NT2/D1 (cell line): ENCODE data around the gene TBC1D21.

Experiments
- DNase-seq: peaks from one replicate; pipeline ENCODE4 v3.0.0-alpha.2; 2011; ENCODE audit warnings: low read depth, low spot score
- H3K27me3 ChIP-seq: 2 replicates; pipeline ENCODE4 v1.6.0; 2011; ENCODE audit warnings: mild to moderate bottlenecking; ENCODE audit not compliant: insufficient read length, insufficient read depth
- H3K36me3 ChIP-seq: 2 replicates; pipeline ENCODE4 v1.6.1; 2011; ENCODE audit warnings: mild to moderate bottlenecking, low read length, mixed read lengths; ENCODE audit not compliant: insufficient read depth, insufficient read length
- H3K4me1 ChIP-seq: 2 replicates; pipeline ENCODE4 v1.5.1; 2011; ENCODE audit not compliant: insufficient read depth, insufficient read length
- H3K4me3 ChIP-seq: 2 replicates; pipeline ENCODE4 v1.5.1; 2011; ENCODE audit warnings: low read depth; ENCODE audit not compliant: insufficient read length
- H3K9ac ChIP-seq: 2 replicates; pipeline ENCODE4 v1.6.0; 2011; ENCODE audit warnings: low read depth; ENCODE audit not compliant: insufficient read length
- H3K9me3 ChIP-seq: 2 replicates; pipeline ENCODE4 v1.5.1; 2011; ENCODE audit warnings: mild to moderate bottlenecking, low read length; ENCODE audit not compliant: insufficient read depth
- SUZ12 ChIP-seq: IDR thresholded peaks from 2 replicates; pipeline ENCODE4 v1.6.1; 2011; ENCODE audit not compliant: insufficient read length, insufficient read depth; ENCODE audit errors: extremely low read depth
- YY1 ChIP-seq: IDR thresholded peaks from 2 replicates; pipeline ENCODE4 v1.6.1; 2011; ENCODE audit not compliant: insufficient read length, insufficient read depth
- ZNF274 ChIP-seq: IDR thresholded peaks from 2 replicates; pipeline ENCODE4 v1.6.1; 2011; ENCODE audit warnings: mild to moderate bottlenecking, low read depth, low read length

Gene TBC1D21

GRCh38 chr15:73928241-73928579 lies 54.8 kb downstream of the TBC1D21 start:
- Histone ChIP-seq H3K9ac (peak overlapping the region; percentile 97), H3K4me3 (peak overlapping the region; percentile 87), H3K36me3 (peaks cover 34% of the 10 kb centered on the region), H3K4me1 (peaks cover 41% of the 10 kb centered on the region), H3K27me3 (no peaks in the 10 kb centered on the region), H3K9me3 (no peaks in the 10 kb centered on the region)
- no peak for DNase-seq
- TF ChIP-seq ZNF274 (no peak), SUZ12 (no peak), YY1 (no peak)

GRCh38 chr15:73928971-73929627 lies 55.7 kb downstream of the TBC1D21 start:
- DNase-seq = no peak
- Histone ChIP-seq H3K9ac (no peak overlapping the region), H3K4me3 (no peak overlapping the region), H3K36me3 (peaks cover 34% of the 10 kb centered on the region), H3K9me3 (no peaks in the 10 kb centered on the region), H3K4me1 (peaks cover 36% of the 10 kb centered on the region), H3K27me3 (no peaks in the 10 kb centered on the region)
- no peak for TF ChIP-seq YY1
- TF ChIP-seq ZNF274 = no peak
- no peak for TF ChIP-seq SUZ12

- Histone ChIP-seq H3K4me3 (no peak overlapping the region), H3K27me3 (no peaks in the 10 kb centered on the region), H3K9ac (no peak overlapping the region), H3K9me3 (no peaks in the 10 kb centered on the region), H3K36me3 (peaks cover 34% of the 10 kb centered on the region), H3K4me1 (peaks cover 30% of the 10 kb centered on the region)
- TF ChIP-seq ZNF274 (no peak), SUZ12 (no peak), YY1 (no peak)
- DNase-seq = no peak
Observed at GRCh38 chr15:73930371-73930770, 57.0 kb downstream of the TBC1D21 start.

- no peaks in the 10 kb centered on the region for H3K27me3 ChIP-seq
- TF ChIP-seq SUZ12 (no peak), ZNF274 (no peak), YY1 (no peak)
- no peak for DNase-seq
- no peak overlapping the region for H3K9ac ChIP-seq
- H3K9me3 ChIP-seq = no peaks in the 10 kb centered on the region
- H3K4me1 ChIP-seq = peaks cover 29% of the 10 kb centered on the region
- H3K4me3 ChIP-seq = no peak overlapping the region
- peaks cover 34% of the 10 kb centered on the region for H3K36me3 ChIP-seq
Observed at GRCh38 chr15:73930790-73931281, 57.5 kb downstream of the TBC1D21 start.

- no peaks in the 10 kb centered on the region for H3K9me3 ChIP-seq
- no peak overlapping the region for H3K9ac ChIP-seq
- TF ChIP-seq YY1 = no peak
- TF ChIP-seq ZNF274 = no peak
- TF ChIP-seq SUZ12 = no peak
- no peaks in the 10 kb centered on the region for H3K27me3 ChIP-seq
- H3K4me1 ChIP-seq = peaks cover 27% of the 10 kb centered on the region
- no peak for DNase-seq
- H3K4me3 ChIP-seq = no peak overlapping the region
- peaks cover 34% of the 10 kb centered on the region for H3K36me3 ChIP-seq
Observed at GRCh38 chr15:73931441-73931840, 58.1 kb downstream of the TBC1D21 start.

- TF ChIP-seq SUZ12 = no peak
- no peak for TF ChIP-seq ZNF274
- no peak for TF ChIP-seq YY1
Observed at GRCh38 chr15:73932381-73933191, 59.2 kb downstream of the TBC1D21 start.

GRCh38 chr15:73934281-73934680 lies 60.9 kb downstream of the TBC1D21 start:
- Histone ChIP-seq H3K4me1 (peaks cover 21% of the 10 kb centered on the region), H3K9ac (no peak overlapping the region), H3K36me3 (peaks cover 34% of the 10 kb centered on the region), H3K4me3 (no peak overlapping the region), H3K9me3 (no peaks in the 10 kb centered on the region), H3K27me3 (no peaks in the 10 kb centered on the region)
- TF ChIP-seq SUZ12 (no peak), ZNF274 (no peak), YY1 (no peak)
- no peak for DNase-seq

More at GRCh38 chr15:73932381-73933191, 59.2 kb downstream of the TBC1D21 start:
- Histone ChIP-seq H3K9ac (peak overlapping the region; percentile 11), H3K4me3 (no peak overlapping the region), H3K36me3 (peaks cover 36% of the 10 kb centered on the region), H3K4me1 (peaks cover 27% of the 10 kb centered on the region), H3K9me3 (no peaks in the 10 kb centered on the region), H3K27me3 (no peaks in the 10 kb centered on the region)
- no peak for DNase-seq
